ENCODE measurements around the gene ASIC4. TPM values are rescaled to one million over a fixed set of nuclear protein-coding genes. Genes with fewer than 3 reads are reported as not detected.

The ASIC4 gene
- total RNA-seq, 1 experiment from 2014 or later = 0.21 TPM

DNA sequence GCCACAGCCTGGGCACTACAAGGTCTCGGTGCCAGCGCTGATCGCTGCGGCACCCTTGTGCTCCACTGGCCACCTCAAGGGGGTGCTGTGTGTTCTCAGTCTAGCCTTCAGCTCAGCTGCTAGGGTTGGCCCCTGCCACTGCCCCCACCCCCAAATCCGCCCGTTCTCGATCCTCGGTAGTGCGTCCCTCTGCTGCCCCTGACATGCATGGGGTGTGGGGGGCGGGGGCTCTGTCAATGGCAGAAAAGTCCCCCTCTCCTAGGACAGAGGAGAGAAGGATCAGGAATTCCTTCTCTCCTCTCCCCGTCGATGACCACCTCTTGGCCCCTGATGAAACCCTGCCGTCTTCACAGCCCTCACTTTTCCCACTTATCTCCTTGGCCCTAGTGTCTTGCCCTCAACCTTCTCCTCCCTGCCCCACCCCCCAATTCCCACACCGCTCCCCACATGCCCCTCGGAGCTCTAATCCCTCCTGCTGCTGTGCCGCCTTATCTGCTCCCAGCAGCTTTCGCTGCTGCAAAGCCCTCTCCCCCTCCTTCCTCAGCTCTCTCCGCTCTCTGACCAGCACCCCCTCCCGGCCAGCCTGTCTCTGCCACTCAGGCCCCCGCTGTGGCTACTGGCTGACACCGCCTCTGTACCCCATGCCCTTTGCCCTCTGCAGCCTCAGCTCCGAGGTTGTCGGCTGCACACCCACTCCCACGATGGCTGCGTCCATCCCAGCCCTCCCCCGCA is 4.3 kb upstream of the ASIC4 start:
- ChIA-PET CTCF (interaction anchor here (0.6 to 3.0 kb wide), 22 partner anchors 8 to 429 kb away, joined by 3 to 27 read pairs (median 5); partner anchors contain the start of genes DNPEP and GMPPA), POLR2A (no interaction called here)
- peak overlapping the region; percentile 33 to 49 for H3K4me3 ChIP-seq (ENCODE audit: low read depth in 2 of 2, low read length in 2 of 2)
- no peaks in the 10 kb centered on the region; the same call in 1 of the 2 replicates for H3K27me3 ChIP-seq (ENCODE audit: control insufficient read depth, insufficient read depth, low read length)
- BruUV-seq (replicated peaks) = no TSS peak
- H3K9me3 ChIP-seq (ENCODE audit: control insufficient read depth, insufficient read depth, low read depth, low read length) = no peaks in the 10 kb centered on the region
- intact Hi-C loops (cut with micrococcal nuclease; ENCODE audit: unreplicated experiment) = no loop called here
- peaks cover 22% of the 10 kb centered on the region for H3K4me1 ChIP-seq (ENCODE audit: control insufficient read depth, insufficient read depth, low read length)
- peak; percentile 91 for ATAC-seq
- no peak for DNase-seq (ENCODE audit: low read depth, low spot score)
- H3K36me3 ChIP-seq (ENCODE audit: control insufficient read depth, insufficient read depth, low read length) = no peaks in the 10 kb centered on the region
- in situ Hi-C loops (cut with HindIII; ENCODE audit: low pct_unique_long_range_greater_than_20kb, low sequenced_read_pairs) = no loop called here
- H3K27ac ChIP-seq (ENCODE audit: low read length) = no peak overlapping the region
- TF ChIP-seq, protein P1, sequence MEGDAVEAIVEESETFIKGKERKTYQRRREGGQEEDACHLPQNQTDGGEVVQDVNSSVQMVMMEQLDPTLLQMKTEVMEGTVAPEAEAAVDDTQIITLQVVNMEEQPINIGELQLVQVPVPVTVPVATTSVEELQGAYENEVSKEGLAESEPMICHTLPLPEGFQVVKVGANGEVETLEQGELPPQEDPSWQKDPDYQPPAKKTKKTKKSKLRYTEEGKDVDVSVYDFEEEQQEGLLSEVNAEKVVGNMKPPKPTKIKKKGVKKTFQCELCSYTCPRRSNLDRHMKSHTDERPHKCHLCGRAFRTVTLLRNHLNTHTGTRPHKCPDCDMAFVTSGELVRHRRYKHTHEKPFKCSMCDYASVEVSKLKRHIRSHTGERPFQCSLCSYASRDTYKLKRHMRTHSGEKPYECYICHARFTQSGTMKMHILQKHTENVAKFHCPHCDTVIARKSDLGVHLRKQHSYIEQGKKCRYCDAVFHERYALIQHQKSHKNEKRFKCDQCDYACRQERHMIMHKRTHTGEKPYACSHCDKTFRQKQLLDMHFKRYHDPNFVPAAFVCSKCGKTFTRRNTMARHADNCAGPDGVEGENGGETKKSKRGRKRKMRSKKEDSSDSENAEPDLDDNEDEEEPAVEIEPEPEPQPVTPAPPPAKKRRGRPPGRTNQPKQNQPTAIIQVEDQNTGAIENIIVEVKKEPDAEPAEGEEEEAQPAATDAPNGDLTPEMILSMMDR (IDR thresholded peaks at IDR 0.05) = peak; percentile 94
- TF ChIP-seq POLR2AphosphoS5 (IDR thresholded peaks at IDR 0.05; ENCODE audit: low read depth, low read length) (peak; percentile 45; the same call in 1 of the 2 replicates), TCF7L2 (IDR thresholded peaks at IDR 0.05; ENCODE audit: low read depth, low read length) (no peak)

DNA sequence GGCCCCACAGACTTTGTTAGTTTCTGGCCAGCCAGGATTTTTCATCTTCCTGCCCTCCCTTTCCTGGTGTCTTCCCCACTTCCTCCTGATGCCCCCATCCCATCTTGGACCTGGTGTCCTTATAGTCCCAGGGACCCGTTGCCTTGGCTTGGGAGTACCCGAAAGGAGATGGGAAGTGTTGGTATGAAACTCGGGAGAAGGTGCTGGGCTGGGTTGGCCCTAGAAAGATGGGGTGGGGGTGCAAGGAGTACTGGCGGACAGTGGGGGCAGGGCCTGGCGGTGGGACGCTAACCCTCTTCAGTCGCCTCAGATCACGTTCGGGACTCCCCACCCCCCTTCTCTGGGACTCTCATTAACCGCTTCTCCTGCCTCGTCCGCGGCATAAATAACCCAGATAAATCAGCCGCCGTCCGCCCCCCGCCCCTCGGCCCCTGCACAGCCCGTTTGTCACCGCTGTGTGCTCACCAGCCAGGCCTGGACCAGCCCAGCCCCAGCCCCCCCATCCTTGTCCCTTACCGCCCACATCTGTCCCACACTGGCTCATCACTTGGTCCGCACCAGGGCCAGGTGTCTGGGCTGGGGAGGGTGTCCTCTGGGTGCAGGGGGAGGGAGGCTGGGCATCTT is 3.7 kb upstream of the ASIC4 start:
- Histone ChIP-seq H3K27ac (ENCODE audit: low read length) (no peak overlapping the region), H3K36me3 (ENCODE audit: control insufficient read depth, insufficient read depth, low read length) (no peaks in the 10 kb centered on the region), H3K4me3 (ENCODE audit: low read depth in 2 of 2, low read length in 2 of 2) (peak overlapping the region in 1 of 2 experiments; percentile 49; a peak in 2 of 4 replicates), H3K9me3 (ENCODE audit: control insufficient read depth, insufficient read depth, low read depth, low read length) (no peaks in the 10 kb centered on the region), H3K27me3 (ENCODE audit: control insufficient read depth, insufficient read depth, low read length) (no peaks in the 10 kb centered on the region; the same call in 1 of the 2 replicates), H3K4me1 (ENCODE audit: control insufficient read depth, insufficient read depth, low read length) (peaks cover 22% of the 10 kb centered on the region)
- no peak for ATAC-seq
- in situ Hi-C loops (cut with HindIII; ENCODE audit: low pct_unique_long_range_greater_than_20kb, low sequenced_read_pairs) = no loop called here
- no TSS peak for BruUV-seq (replicated peaks)
- ChIA-PET CTCF (interaction anchor here (0.6 to 3.0 kb wide), 18 partner anchors 8 to 430 kb away, joined by 3 to 27 read pairs (median 5); partner anchors contain the start of gene GMPPA), POLR2A (no interaction called here)
- no peak for DNase-seq (ENCODE audit: low read depth, low spot score)
- intact Hi-C loops (cut with micrococcal nuclease; ENCODE audit: unreplicated experiment) = no loop called here
- TF ChIP-seq TCF7L2 (IDR thresholded peaks at IDR 0.05; ENCODE audit: low read depth, low read length) (no peak), POLR2AphosphoS5 (IDR thresholded peaks at IDR 0.05; ENCODE audit: low read depth, low read length) (no peak), SIN3A (IDR thresholded peaks at IDR 0.05; ENCODE audit: borderline replicate concordance, insufficient read depth, low read depth, low read length) (no peak)
- TF ChIP-seq, protein P1 (IDR thresholded peaks at IDR 0.05) = no peak
- TF ChIP-seq, protein P2, sequence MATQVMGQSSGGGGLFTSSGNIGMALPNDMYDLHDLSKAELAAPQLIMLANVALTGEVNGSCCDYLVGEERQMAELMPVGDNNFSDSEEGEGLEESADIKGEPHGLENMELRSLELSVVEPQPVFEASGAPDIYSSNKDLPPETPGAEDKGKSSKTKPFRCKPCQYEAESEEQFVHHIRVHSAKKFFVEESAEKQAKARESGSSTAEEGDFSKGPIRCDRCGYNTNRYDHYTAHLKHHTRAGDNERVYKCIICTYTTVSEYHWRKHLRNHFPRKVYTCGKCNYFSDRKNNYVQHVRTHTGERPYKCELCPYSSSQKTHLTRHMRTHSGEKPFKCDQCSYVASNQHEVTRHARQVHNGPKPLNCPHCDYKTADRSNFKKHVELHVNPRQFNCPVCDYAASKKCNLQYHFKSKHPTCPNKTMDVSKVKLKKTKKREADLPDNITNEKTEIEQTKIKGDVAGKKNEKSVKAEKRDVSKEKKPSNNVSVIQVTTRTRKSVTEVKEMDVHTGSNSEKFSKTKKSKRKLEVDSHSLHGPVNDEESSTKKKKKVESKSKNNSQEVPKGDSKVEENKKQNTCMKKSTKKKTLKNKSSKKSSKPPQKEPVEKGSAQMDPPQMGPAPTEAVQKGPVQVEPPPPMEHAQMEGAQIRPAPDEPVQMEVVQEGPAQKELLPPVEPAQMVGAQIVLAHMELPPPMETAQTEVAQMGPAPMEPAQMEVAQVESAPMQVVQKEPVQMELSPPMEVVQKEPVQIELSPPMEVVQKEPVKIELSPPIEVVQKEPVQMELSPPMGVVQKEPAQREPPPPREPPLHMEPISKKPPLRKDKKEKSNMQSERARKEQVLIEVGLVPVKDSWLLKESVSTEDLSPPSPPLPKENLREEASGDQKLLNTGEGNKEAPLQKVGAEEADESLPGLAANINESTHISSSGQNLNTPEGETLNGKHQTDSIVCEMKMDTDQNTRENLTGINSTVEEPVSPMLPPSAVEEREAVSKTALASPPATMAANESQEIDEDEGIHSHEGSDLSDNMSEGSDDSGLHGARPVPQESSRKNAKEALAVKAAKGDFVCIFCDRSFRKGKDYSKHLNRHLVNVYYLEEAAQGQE (IDR thresholded peaks at IDR 0.05; ENCODE audit: insufficient read depth in 1 of 2, low read depth in 2 of 2, low read length in 1 of 2) = no peak
